Effector CD4-positive, alpha-beta T cell (primary cell): Measurements from ENCODE around the gene DYNLL2.
"Not testable (repeated sequence)": the region's sequence is repeated elsewhere in the genome, so short reads cannot be mapped to it uniquely, and the experiment has no call there.

ENCODE experiments used
- DNase-seq: peaks from one replicate; pipeline ENCODE4 v3.0.0-alpha.2; 2020
- total RNA-seq: gene quantifications from one replicate; lab custom pipeline; 2026; lab: John Stamatoyannopoulos, UW

Gene DYNLL2
- 139 reads per million, percentile 88 among the genes with 10 or more reads in this experiment for total RNA-seq

DNA sequence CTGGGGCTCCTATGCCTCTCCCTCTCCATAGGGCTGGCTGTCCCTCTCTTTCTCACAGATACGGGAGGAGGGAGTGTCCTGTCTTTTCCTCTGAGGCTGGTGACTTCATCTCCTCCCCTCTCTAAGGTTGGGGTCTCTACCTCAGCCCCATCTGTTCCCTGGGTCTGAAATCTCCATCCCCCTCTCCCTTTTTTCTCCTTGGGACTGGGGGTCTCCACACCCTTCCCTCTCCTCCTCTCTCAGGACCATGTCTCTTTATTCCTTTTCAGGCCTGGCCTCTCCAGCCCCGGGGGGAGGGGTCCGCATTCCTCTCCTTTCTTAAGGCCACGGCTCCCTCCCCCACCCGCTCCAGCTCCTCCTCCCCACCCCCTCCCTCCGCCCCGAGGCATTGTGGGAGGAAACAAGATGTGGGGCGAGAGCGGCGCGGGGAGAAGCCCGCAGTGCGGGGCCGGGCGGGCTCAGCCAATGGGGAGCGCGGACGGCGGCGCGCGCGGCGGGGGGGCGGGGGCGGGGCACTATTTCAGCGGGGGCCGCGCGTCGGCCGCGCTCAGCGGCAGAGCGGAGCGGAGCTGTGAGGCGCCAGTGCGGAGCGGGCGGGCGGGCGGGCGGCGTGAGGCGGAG, at the start of gene DYNLL2:
Gene DYNLL2 (plus strand): TSS at position 550 of the 621 bp plus-strand sequence. CDS start 3,672 bp downstream, outside the sequence.
- peak; percentile 79 for DNase-seq

DNA sequence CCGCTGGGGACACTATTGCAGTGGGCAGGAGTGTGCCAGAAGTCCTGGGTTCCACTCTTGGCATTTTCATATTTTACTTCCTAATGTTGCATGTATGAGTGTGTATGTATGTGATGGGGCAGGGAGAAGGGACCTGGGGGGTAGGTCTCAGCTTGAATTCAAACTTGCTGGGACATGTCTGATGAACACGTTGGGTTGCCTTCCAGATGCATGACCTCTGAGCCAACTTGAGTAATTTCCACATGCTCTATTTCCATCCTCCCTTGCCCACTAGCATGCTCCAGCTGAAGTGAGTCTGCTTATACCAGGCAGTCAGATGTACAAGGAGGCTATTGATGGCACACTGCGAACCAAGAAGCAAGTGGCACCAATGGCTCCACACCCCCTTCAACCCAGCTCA, 43.2 kb upstream of the DYNLL2 start:
- DNase-seq, result no peak

GRCh38 chr17:58040386-58040785, 42.8 kb upstream of the DYNLL2 start:
- DNase-seq, result no peak

DNA sequence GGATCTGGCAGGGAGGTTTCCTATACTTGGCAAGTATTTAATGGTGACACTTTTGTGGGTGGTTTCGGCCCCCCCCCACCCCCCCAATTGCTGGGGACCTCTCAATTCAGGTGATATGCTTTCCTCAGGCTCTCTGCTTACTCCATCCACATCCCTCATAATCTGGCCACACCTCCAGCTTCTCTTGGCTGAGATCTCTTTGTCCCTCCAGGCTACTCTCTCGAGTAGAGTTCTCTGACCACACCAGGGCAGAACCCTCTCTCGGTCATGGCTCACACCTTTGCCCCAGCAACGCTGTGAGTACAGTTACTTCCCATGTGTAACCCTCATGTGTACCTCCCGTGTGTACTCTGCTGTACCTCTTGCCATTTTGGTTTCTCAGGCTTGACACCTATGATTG, 42.1 kb upstream of the DYNLL2 start:
- DNase-seq, result no peak

DNA sequence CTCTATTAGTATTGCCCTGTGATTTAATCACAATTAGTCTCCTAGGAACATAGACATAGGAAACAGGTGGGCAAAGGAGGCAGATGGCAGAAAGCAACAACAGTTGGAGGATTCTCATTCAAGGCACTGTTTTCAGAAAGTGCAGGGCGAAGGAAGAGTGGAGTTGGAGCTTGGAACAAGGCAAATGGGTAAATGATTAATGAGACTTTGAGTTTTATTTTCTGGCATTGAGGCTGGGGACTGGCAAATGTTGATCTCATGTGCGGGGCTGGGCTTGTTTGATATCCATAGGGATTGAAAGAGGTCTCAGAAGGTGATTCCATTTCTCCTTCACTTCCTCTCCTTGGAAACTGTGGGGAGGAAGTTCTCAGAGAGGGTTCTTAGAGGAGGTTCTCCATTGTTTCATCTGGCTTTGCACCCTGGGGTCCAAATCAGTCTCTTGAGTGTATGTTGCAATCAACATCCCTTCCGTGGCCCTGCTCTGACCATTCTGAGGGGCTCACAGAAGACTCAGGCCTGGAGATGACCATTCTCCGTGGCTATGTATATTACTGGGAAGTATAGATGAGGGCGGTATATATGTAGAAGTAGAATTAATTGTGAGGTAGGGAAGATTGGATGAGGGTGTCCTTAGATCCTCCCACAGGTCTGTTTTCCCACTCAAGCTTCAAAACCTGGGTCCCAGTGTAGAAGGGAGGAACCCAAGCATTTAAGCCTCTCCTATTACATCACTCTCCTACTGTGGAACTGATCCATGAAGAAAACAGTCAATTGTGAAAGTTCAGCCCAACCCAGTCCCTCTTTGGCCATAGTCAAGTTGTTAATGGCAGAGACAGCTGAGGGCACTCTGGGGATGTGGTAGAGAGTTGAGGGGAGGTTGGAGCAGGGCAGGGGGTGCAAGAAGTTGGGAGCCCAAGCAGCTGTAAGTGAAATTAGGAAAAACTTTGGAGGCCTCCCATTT, 39.7 kb upstream of the DYNLL2 start:
- DNase-seq, result no peak

- DNase-seq, result not testable (repeated sequence)
Observed at GRCh38 chr17:58044256-58044655, 39.0 kb upstream of the DYNLL2 start.

- no peak for DNase-seq
Observed at GRCh38 chr17:58046239-58047094, 36.8 kb upstream of the DYNLL2 start.

DNA sequence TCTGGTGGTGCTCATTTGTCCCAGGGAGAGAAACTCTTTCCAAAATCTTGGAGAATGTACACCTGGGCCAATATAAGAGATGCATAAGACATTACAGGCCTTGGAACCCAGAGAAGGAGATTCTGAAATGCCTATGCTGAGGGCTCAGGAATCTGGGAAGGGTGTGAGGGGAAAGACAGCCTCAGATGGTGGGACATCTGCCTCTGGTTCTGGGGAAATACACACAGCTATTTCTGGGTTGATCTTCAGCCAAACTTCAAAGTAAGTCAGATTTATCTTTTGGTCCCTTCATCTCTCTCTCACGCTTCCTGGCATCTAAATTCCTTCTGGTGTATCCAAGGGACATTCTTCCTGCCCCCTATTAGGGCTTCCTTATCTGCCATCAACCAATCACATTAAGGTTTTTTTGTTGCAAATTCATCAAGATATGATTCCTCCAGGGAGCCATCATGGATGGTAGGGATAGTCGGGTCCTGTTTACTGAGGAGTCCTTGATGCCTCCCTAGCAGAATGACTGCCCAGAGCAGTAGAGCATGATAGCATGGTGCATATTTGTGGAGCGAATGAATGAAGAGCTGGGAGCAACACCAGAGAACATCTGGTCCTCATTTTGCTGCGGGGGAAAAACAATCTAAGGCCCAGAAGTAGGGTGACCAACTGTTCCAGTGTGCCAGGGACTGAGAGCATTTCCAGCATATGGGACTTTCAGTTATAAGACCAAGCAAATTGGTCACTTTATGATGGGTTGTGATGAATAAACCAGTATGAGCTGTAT, 35.7 kb upstream of the DYNLL2 start:
- no peak for DNase-seq

GRCh38 chr17:58049533-58049932, 33.7 kb upstream of the DYNLL2 start:
- DNase-seq, result no peak

DNA sequence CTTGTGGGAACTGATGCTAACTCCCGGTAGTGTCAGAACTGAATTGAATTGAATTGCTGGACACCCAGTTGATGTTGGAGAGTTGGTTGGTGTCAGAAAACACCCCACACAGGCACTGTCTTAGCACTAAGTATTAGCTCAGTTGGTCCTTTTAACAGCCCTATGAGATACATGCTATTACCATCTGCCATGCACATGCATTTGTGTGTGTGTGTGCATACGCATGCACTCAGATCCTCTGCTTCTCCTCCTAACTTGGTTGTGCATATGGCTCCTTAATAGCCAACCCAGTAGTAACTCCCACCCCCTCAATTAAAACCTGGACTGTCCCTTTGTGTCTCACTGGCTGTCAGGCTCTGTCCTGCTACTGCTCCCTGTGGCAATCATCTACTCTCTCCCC, 32.3 kb upstream of the DYNLL2 start:
- no peak for DNase-seq

GRCh38 chr17:58051468-58051867, 31.8 kb upstream of the DYNLL2 start:
- no peak for DNase-seq

- DNase-seq, result no peak
Observed at GRCh38 chr17:58052407-58052806, 30.8 kb upstream of the DYNLL2 start.

GRCh38 chr17:58052945-58053715, 30.1 kb upstream of the DYNLL2 start:
- no peak for DNase-seq

- no peak for DNase-seq
Observed at GRCh38 chr17:58054641-58055040, 28.6 kb upstream of the DYNLL2 start.

DNA sequence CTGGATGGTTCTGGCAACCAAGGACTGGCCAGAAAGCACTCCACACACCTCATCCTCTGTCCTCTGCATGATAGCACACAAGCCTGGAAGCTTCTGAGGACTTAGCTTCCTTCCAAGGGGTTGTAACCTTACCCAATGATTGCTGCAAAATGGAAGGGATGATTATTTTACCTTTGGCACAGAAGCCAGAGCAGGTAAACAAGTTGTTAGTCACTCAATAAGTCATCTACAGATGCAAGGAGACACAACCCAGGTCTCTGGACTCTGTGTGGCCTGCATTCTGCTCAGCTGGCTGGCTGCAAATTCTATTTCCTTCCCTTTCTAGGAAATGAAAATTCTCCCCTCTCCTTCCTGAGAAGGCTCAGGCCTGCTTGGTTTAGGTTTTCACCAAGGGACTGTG, 26.7 kb upstream of the DYNLL2 start:
- no peak for DNase-seq

GRCh38 chr17:58059141-58059540, 24.1 kb upstream of the DYNLL2 start:
- no peak for DNase-seq

GRCh38 chr17:58060596-58061191, 22.5 kb upstream of the DYNLL2 start:
- no peak for DNase-seq

- no peak for DNase-seq
Observed at GRCh38 chr17:58061672-58062071, 21.5 kb upstream of the DYNLL2 start.

DNA sequence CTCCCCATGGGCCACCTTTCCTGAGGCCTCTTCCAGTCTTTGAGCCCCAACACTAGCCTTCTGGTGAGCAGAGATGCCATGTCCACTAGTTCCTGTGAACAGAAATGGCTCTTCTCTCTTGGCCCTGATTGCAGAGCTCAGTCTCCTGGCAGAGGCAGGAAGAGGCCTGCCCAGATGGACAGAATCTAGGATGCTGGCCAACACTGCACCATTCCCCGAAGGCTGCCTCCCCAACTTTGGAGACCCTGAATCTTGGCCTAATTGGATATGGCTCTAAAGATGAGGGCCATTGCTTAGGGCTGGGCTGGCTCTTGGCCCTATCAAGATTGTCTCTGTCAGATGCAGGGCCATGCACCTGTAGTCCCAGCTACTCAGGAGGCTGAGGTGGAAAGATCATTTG, 18.0 kb upstream of the DYNLL2 start:
- no peak for DNase-seq

DNA sequence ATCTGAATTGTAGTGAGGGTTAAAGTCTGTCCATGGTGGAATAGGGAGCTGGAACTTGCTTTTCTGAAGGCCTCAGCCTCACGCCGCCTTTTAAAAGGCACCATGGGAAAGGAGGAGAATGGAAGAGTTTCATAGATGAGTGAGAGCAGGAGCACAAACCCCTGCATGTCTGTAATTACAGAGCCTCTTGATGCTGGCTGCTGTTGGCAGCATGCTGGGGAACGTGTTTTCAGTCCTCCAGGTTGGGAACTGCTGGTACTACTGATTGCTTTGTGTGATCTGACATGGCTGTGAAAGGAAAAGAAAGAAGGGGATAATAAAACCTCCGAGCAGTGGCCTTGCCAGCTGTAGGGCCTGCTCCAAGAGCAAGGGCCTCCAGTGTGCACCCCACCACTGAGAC, 16.8 kb upstream of the DYNLL2 start:
- DNase-seq, result no peak

- DNase-seq, result no peak
Observed at GRCh38 chr17:58072862-58073261, 10.4 kb upstream of the DYNLL2 start.
